GM18858 (cell line): ENCODE data around the gene LMX1A.

ENCODE experiments used
- ATAC-seq: cut with Tn5 transposase; IDR thresholded peaks from one replicate; pipeline ENCODE4 v1.9.1; 2021; ENCODE audit not compliant: unreplicated experiment

The LMX1A gene

GRCh38 chr1:165367375-165367993 is 11.0 kb upstream of the LMX1A start:
- ATAC-seq, result no peak

DNA sequence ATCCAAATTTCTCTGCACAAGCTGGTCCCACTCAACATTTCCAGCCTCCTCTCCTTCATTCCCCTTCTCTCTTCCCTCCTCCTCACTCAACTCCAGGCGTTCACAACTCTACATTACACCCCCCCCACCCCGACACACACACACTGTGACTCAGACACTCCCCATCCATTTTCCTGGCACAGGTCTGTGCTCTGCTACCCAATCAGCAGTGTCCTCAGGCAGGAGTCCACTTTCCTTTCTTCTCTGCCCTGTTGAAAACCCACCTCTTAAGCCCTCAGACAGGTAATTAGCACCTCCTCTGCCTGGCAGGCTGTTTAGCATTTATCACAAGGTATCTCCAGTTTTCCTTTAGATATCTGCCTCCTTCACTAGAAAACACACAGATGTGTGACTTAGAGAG is 8.8 kb upstream of the LMX1A start:
- no peak for ATAC-seq

- ATAC-seq, result no peak
These were observed 8.1 kb upstream of the LMX1A start for GRCh38 chr1:165364568-165365133.

DNA sequence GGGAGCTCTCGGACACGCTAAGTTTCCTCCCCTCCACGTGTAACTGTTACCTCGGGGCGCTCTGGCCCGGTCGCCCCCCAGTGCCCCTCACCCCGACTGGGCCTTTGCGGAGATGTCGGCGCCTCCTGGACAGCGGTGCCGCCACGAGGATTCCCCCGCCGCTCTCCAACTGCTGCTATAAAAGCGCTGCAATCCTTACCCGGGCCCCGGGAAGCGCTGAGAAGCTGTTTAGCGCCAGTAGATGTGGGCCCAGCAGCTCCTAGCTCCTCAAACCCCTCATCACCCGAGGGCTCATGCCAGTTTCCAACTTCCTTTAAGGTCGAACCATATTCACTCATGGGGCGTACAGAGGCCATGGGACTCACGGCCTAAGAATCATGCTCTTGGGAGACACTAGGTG is 361 bp upstream of the LMX1A start:
- no peak for ATAC-seq

DNA sequence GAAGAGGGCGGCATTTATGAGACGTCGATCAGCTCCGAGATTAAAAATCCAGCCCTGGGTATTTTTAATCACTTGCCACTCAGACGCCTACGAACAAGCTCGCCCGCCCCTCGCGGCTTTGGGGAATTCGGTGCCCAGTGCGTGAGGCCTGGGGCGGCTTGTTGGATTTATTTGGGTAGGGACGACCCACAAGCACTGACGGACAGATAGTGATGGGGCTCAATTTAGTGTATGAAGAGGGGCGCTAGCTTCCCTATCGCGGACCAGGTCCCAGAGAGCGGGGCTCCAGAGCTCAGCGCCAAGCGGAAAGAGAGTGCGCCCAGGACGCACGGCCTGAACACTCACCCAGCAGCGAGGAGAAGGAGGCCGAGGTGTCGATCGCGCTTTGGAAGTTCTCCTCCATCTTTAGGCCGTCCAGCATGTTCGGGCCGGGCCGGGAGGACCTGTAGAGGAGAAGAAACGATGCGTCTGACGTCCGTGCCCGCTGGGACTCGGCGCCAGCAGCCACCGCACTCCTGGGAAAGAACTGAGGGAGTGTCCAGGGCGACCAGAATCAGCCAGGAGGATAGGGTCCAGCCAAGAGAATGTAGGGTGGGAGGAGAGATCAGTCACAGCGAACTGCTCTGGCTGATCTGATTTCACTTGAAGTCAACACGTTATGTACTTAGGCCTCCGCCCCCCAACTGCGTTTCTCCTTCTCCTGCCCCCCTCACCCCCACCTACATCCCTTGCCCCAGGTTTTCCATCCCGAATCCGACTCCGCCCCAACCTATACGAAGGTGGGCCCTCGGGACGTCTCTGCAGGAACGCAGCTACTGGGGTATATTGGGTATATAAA is 1.2 kb downstream of the LMX1A start:
- no peak for ATAC-seq

DNA sequence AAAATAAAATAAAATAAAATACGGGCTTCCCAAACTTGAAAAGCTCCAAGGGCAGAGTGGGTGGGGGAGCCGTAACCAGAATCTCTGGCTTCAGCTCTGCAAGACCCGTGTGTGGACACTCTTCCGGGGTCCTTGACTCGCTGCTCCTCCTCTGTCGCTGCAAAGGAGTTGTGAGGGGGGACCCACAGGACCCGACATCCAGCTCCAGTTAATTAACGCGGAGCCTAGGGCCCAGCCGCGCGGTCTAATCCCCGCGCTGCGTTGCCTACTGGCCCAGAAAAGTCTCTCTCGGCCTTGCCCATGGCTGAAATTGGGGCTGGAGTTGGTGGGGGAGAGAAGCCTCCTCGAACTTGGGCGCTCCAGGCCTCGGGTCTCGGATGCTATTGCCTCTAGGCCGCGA is 1.8 kb downstream of the LMX1A start:
- ATAC-seq, result no peak

DNA sequence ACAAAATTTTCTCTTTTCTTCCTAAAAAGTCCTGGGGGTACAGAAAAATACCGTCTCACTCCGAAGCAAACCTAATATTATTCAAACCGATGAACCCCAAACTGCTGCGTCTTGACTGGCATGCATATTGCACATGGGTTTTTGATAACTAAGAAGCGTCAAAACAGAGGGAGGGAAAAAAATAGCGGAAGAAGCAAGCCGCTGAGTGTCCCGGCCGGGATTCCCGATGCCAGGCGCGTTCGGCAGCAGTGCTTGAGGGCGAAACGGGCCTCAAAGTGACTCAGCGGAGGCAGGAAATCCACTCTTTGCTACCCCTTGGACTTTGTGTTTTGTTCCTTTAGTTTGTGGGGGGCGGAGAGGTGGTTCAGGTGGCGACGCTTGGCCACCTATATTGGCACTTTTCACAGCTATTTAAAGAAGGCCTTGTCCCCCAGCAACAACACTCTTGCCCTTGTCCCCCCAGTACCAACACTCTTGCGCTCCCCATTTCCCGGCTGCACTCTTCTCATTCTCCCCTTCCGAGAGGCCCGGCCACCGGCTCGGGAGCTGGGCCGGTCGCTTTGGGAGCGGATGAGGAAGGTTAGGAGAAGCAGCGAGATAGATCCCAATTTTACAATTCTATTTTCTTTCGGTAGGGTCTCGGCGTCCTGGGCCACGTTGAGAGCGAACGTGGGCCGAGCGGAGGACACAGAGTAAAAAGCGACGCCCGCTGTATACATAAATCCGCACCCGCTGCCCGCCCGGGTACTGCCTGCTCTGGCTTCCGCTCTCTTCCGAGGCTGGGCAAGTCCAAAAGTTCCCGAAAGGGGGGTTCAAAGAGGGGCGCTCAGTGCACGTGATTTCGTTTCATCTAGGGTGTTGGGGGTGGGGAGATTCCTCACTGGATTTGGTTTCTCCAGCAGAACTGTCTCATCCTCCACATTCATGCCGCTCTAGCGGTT is 2.5 kb downstream of the LMX1A start:
- ATAC-seq, result no peak

DNA sequence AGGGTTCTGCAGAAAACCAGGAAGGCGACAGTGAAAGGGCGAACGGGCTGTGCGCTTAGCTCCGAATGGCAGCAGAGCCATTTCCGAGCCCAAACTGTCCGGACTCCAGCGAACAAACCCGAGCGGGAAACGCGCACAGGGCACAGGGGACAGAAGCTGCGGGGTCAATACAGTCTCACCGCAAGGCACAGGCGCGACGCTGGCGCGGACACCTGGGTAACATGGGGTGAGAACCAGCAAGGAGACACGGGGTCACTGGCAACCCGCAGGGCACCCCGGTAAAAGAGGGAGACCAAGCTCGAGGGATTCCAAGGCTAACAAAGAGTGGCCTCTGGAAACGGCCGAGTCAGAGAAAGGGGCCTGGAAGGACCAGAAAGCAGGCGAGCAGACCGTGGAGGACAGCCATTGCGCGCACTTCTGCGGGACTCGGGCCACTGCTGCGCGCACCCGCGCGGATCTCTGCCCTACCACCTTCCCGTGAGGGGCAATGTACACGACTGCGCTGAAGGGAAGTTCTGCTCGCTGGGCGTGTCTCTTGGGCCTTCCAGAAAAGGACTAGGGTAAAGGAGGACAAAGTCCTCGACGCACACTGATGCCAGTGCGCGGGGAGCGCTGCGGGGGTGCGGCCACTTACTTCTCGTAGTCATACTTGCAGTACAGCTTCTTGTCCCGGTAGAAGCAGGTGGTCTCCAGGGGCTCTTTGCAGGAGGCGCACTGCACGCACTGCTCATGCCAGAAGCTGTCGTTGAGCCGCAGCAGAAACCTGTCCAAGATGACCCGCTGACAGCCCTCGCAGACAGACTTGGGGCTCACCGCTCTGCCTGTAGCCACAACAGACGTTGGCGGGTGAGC is 3.8 kb downstream of the LMX1A start:
- ATAC-seq, result no peak

DNA sequence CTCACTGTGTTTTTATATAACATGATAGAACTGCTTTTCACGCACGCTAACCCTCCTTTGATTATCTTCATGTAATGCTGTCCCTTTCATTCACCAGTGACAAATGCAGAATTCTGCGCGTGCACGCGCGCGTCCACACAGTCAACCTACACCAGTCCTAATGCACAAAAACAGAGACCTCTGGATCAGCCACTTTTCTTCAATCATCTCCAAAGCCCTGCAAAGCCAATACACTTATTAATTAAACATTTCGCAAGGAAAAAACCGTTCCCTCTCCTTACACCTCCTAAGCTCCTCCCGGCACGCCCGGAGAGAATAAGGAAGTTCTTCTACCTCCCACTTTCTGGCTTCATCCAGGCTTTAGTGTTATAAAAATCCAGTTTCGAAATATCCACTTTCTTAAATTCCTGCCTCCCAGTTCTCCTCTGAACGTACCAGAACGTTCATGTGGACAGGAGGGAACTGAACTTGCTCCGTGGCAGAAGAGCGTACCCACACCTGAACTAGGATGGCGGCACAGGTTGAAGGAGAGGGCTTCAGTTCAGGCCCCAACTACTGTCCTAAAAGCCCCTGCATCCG is 4.6 kb downstream of the LMX1A start:
- no peak for ATAC-seq

DNA sequence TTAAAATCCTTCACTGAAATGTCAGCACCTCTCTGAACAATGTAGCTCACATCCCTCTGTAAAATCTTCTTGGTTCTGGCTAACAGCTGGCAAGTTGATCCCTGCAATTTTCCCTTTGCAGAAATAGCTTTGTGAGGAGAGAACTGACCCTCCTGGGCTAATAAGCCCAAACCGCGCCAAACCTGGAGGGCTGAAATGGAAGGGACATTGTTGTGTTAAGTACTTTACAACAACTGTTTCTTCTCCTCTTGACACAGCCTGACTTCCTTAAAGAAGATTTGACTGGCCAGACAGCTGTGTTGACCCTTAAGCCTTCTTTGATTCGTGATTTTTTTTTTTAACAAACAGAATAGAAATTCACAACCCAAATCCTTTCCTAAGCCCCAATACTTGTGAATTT is 5.7 kb downstream of the LMX1A start:
- no peak for ATAC-seq

- no peak for ATAC-seq
These were observed 11.0 kb downstream of the LMX1A start for GRCh38 chr1:165345502-165345901.

DNA sequence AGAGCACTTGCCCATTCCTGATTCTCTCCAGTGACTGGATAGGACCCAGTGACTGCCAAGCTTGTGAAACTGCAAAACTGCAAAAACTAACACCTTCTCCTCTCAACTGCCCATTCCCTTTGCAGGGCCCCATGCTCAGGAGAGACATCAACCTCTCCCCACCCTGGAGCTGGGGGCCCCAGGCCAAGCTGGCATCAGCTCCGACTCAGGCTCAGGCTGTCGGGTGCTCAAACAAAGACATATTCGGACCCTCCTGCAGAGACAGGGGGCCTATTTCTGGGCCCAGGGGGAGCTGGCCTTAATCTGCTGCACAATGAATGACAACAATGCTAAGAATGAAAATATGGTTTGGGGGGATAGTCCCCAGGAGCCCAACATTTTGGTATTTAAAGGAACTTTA is 11.8 kb downstream of the LMX1A start:
- no peak for ATAC-seq

DNA sequence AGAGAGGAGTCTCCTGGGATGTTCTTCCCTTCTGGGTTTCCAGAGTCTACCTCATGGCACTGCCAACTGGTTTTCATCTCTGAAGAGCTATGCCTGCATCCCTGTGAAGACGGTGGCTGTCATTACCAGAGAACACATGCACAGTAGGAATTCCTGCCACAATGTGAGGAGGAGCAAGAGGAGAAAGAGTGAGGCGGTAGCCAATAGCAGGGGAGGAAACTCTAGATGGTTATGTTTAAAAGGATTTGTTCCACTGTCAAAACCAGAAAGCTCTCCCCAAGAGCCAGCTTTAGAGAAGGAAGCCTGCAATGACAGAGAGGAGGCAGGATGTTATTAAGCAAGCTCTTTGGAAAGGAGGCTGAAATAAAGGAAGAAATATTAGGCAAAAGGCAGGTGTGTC is 12.3 kb downstream of the LMX1A start:
- no peak for ATAC-seq

- ATAC-seq, result no peak
These were observed 13.9 kb downstream of the LMX1A start for GRCh38 chr1:165342587-165342986.

- ATAC-seq, result no peak
These were observed 14.3 kb downstream of the LMX1A start for GRCh38 chr1:165342168-165342567.

GRCh38 chr1:165339164-165339563 is 17.4 kb downstream of the LMX1A start:
- no peak for ATAC-seq

- no peak for ATAC-seq
These were observed 26.0 kb downstream of the LMX1A start for GRCh38 chr1:165330483-165330882.

GRCh38 chr1:165329104-165329503 is 27.4 kb downstream of the LMX1A start:
- no peak for ATAC-seq

- no peak for ATAC-seq
These were observed 28.4 kb downstream of the LMX1A start for GRCh38 chr1:165328136-165328535.

GRCh38 chr1:165327538-165327937 is 29.0 kb downstream of the LMX1A start:
- no peak for ATAC-seq
